NCI-H226 (cell line): Measurements from ENCODE around the gene TLE1.

ENCODE experiments used
- DNase-seq: peaks from one replicate; pipeline ENCODE4 v3.0.0-alpha.2; 2015

Gene TLE1

GRCh38 chr9:81540142-81540710, 149.1 kb downstream of the TLE1 start:
- no peak for DNase-seq

GRCh38 chr9:81539317-81539716, 150.0 kb downstream of the TLE1 start:
- no peak for DNase-seq

GRCh38 chr9:81538890-81539289, 150.5 kb downstream of the TLE1 start:
- DNase-seq = no peak

DNA sequence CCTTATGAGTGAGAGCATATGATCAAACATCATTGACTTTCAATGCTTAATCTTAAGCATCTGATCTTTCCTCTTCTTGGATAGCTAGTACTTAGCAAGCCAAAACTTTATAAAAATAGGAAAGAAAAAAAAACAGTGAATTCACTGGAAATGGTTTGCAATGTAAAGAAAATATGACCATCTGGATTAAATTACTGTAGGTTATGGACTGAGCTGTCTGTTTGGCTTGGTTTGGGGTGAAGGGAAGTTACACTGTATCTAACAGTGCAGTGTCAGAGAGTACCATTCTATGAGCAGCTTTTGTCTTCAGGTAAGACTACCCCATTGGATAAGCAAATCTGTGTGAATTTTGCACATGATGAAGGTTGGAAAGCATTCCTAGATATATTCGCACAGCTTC, 151.4 kb downstream of the TLE1 start:
- DNase-seq = no peak

DNA sequence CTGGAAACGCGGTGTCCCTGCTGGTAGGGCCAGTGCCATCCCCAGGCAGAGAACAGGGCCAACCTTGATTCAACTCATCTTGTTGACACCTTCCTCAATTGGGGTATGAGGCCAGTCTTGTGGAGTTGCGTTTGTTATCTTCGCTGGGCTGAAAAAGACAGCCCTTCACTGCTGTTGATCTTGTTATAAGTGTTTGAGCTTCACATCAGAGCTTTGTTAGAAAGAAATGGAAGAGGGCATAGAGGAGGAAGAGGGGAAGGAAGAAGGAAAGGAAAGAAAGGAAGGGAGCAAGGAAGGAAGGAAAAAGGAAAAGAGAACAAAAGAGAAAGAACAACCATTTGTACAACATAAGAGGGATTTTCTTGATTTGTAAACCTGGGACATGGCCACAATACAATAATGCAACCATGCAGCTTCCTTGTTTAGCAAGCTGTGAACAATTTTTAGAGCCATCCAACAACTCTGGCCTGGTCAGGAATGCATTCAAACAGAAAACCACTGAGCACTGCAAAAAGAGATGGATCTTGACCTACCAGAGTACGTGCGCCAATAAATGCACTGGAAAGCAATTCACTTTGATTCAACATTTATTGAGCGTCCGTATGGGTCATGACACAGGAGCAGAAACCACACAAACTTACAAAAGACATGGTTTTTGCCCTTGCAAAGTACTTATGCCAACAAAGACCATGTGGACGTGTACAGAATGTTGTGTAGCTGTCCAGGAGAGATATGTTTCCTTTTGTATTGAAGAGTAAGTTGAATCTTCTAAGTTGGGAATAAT, 152.9 kb downstream of the TLE1 start:
- no peak for DNase-seq

DNA sequence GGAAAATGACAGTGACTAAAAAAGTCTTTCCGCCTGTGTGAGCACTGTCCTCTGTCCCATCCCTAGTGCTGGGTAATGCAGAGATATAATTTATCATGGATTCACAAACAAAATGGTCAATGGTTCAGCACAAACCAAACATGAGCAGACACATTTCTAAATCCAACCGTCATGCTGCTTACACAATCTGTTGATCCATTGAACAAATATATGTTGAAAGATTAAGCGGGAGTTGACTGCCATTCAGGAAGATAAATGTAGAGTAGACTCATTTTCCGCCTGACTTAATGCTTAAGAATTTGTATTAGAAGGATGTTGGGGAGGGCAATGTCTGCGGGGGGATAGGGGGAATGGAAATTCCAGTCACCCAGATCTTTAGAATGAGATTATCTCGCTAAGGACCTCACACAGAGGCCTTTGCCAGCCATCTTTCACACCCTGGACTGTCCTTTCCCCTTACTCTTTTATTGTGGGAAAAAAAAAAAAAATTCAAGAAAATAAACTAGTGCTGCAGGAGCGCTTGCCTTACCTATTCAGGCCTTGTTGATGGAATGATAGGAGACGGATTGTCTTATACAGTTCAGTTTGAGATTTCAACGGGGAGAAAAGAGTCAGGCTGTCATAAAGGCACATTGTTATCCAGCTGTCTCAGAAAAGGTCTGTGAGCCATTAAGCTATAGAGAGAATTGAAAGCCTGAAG, 153.7 kb downstream of the TLE1 start:
- DNase-seq = peak; percentile 91

GRCh38 chr9:81534138-81534875, 155.0 kb downstream of the TLE1 start:
- DNase-seq = no peak
